Ishikawa (cell line): Measurements from ENCODE around the gene KRTAP9-4.

Experiments
- EP300 ChIP-seq: IDR thresholded peaks from 2 replicates; pipeline ENCODE4 v1.6.1; 2012; ENCODE audit warnings: borderline replicate concordance
- NFIC ChIP-seq: IDR thresholded peaks from 2 replicates; pipeline ENCODE4 v1.6.1; 2012
- RAD21 ChIP-seq: IDR thresholded peaks from 2 replicates; pipeline ENCODE4 v1.6.1; 2012; ENCODE audit warnings: low read depth
- REST ChIP-seq: IDR thresholded peaks from 2 replicates; pipeline ENCODE4 v1.6.1; 2012; ENCODE audit warnings: low read depth, mild to moderate bottlenecking

Gene KRTAP9-4

GRCh38 chr17:41298458-41299135 lies 49.1 kb downstream of the KRTAP9-4 start:
- no peak for TF ChIP-seq NFIC
- no peak for TF ChIP-seq REST
- TF ChIP-seq EP300, result no peak
- no peak for TF ChIP-seq RAD21
